Tibial nerve (tissue), 4 donors: Measurements from ENCODE around the gene CLMN. TPM values are rescaled to one million over a fixed set of nuclear protein-coding genes. Genes with fewer than 3 reads are reported as not detected.
"Not testable (repeated sequence)": the region's sequence is repeated elsewhere in the genome, so short reads cannot be mapped to it uniquely, and the experiment has no call there.

Experiments used
- DNase-seq, 2 donors: peaks; one replicate each; pipeline ENCODE4 v3.0.0-alpha.2; 2019; ENCODE audit warnings: low spot score in 2 of 2
- H3K27ac ChIP-seq, 4 donors: fragments of 200-600 bp; sonication (generic) in 3 of 4; one replicate each; pipeline ENCODE4 v1.5.1; 2017 to 2019; ENCODE audit warnings: mild to moderate bottlenecking in 1 of 4
- H3K27me3 ChIP-seq, 2 donors: fragments of 200-600 bp; sonication (generic) in 1 of 2; one replicate each; pipeline versions ENCODE4 v1.5.1 to v1.6.0; 2017 to 2019
- H3K36me3 ChIP-seq, 3 donors: fragments of 200-600 bp; sonication (generic); one replicate each; pipeline ENCODE4 v1.5.1; 2018 to 2019
- H3K4me1 ChIP-seq, 4 donors: fragments of 200-600 bp; sonication (generic) in 3 of 4; one replicate each; pipeline ENCODE4 v1.5.1; 2017 to 2019
- H3K4me3 ChIP-seq, 4 donors: fragments of 200-600 bp; sonication (generic) in 3 of 4; one replicate each; pipeline ENCODE4 v1.5.1; 2017 to 2019; ENCODE audit warnings: mild to moderate bottlenecking in 1 of 4, moderate library complexity in 1 of 4
- H3K9me3 ChIP-seq, 4 donors: fragments of 200-600 bp; sonication (generic) in 3 of 4; one replicate each; pipeline ENCODE4 v1.5.1; 2017 to 2019
- EP300 ChIP-seq, 2 donors: sonication (generic); formaldehyde crosslinking; IDR thresholded peaks; one replicate each; pipeline ENCODE4 v1.6.1; 2017; ENCODE audit warnings: antibody characterized with exemption in 2 of 2, mild to moderate bottlenecking in 1 of 2
- POLR2A ChIP-seq, 2 donors: fragments of 450-650 bp; IDR thresholded peaks; one replicate each; pipeline ENCODE4 v1.6.1; 2017; ENCODE audit warnings: antibody characterized with exemption in 2 of 2, mild to moderate bottlenecking in 2 of 2, moderate library complexity in 2 of 2
- WGBS, 2 donors: methylation state at CpG; one replicate each; pipeline ENCODE4 v1.1.5; 2018; 5-methylcytosine and 5-hydroxymethylcytosine counted together
- total RNA-seq, 4 donors: library from RNA; depleted of rRNA; stranded (reverse); fragments of >200 nt; gene quantifications; one replicate each; pipeline ENCODE4 v1.1.0, GENCODE V29; 2016
- TF ChIP-seq, protein P1 (sequence below), 5 experiments: fragments of 200-600 bp in 3 of 5; fragments of 450-650 bp in 2 of 5; sonication (generic) in 3 of 5; IDR thresholded peaks; one replicate each; pipeline ENCODE4 v1.5.1; 2016 to 2019; ENCODE audit warnings: antibody characterized with exemption in 5 of 5, mild to moderate bottlenecking in 3 of 5, moderate library complexity in 2 of 5

Gene CLMN
- total RNA-seq, 4 donors from 2014 or later = 31.2 to 49.8 (median 40.9) TPM

DNA sequence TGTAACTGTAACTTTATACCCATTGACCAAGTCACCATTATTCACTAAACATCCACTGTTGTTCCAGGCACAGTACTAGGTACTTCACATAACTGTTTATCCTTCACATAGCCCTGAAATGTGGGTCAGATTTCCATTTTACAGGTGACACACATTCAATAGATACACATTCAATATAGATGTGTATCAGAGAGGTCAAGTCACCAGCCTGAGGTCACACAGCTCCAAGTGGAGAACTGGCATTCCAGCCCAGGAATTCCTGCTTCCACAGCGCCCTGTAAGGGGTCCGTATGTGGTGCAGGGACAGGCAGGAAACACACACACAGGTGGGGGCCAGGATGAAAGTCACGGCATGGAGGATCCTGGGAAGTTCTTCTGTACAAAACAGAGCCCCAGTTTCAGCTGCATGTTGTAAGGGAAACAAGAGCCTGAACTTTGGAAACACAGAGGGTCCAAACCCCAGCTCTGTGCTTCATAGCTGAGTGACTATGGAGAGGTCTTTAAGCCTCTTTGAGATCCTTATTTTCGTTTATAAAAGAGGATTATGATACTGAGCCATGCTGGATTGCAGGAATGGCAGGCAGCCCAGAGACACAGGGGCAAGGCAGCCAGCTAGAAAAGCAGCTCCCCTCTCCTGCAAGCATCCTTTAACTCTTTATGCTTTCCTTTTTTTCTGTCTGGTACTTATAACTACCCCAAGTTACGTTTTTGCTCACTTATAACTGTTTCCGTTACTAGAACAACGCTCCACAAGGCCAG lies 112.1 kb downstream of the CLMN start:
- H3K9me3 ChIP-seq = peaks cover 0 to 2% (median 0%) of the 10 kb centered on the region in 4 donors
- H3K4me3 ChIP-seq = no peak overlapping the region
- no peak for DNase-seq
- H3K4me1 ChIP-seq = peaks cover 0 to 25% (median 2%) of the 10 kb centered on the region in 4 donors
- H3K36me3 ChIP-seq = peaks cover 0 to 49% (median 2%) of the 10 kb centered on the region in 3 donors
- H3K27ac ChIP-seq = peak overlapping the region in 2 of 4 donors; percentile 36 to 68
- WGBS, 2 donors = 46 to 47% methylated on average over 7 of the region's 7 CpGs
- no peak for TF ChIP-seq EP300 (IDR thresholded peaks at IDR 0.05)
- TF ChIP-seq, protein P1, sequence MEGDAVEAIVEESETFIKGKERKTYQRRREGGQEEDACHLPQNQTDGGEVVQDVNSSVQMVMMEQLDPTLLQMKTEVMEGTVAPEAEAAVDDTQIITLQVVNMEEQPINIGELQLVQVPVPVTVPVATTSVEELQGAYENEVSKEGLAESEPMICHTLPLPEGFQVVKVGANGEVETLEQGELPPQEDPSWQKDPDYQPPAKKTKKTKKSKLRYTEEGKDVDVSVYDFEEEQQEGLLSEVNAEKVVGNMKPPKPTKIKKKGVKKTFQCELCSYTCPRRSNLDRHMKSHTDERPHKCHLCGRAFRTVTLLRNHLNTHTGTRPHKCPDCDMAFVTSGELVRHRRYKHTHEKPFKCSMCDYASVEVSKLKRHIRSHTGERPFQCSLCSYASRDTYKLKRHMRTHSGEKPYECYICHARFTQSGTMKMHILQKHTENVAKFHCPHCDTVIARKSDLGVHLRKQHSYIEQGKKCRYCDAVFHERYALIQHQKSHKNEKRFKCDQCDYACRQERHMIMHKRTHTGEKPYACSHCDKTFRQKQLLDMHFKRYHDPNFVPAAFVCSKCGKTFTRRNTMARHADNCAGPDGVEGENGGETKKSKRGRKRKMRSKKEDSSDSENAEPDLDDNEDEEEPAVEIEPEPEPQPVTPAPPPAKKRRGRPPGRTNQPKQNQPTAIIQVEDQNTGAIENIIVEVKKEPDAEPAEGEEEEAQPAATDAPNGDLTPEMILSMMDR (IDR thresholded peaks at IDR 0.05) = no peak
- TF ChIP-seq POLR2A (IDR thresholded peaks at IDR 0.05) = no peak
- no peaks in the 10 kb centered on the region for H3K27me3 ChIP-seq

DNA sequence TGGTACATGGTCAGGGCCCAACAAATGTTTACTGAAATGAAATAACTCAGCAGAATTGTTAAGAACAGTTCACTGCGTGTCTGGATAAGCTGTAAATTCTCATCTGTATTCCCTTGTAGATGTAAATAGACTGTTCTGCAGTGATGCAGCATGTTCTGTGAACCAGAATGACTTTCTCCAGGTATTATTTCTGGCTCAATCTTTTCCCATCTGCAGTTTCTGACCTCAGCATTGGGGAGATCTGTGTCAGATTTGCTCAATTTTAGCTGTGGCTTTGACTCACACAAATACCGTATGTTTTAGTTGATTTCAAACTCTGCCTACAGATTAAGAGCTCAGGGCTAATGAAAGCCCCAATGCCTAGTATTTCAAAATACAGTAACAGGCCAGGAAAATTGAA lies 113.2 kb downstream of the CLMN start:
- H3K4me1 ChIP-seq = peaks cover 0 to 25% (median 2%) of the 10 kb centered on the region in 4 donors
- peaks cover 0 to 51% (median 4%) of the 10 kb centered on the region in 3 donors for H3K36me3 ChIP-seq
- no peaks in the 10 kb centered on the region for H3K27me3 ChIP-seq
- no peak for DNase-seq
- H3K9me3 ChIP-seq = peaks cover 0 to 2% (median 0%) of the 10 kb centered on the region in 4 donors
- no peak for TF ChIP-seq POLR2A (IDR thresholded peaks at IDR 0.05)
- peak in 1 of 2 donors; percentile 35 for TF ChIP-seq EP300 (IDR thresholded peaks at IDR 0.05)
- TF ChIP-seq, protein P1 (IDR thresholded peaks at IDR 0.05) = no peak
- H3K27ac ChIP-seq = peak overlapping the region in 2 of 4 donors; percentile 19 to 21
- WGBS, 2 donors = 49 to 57% methylated on average over 2 of the region's 2 CpGs
- no peak overlapping the region for H3K4me3 ChIP-seq

DNA sequence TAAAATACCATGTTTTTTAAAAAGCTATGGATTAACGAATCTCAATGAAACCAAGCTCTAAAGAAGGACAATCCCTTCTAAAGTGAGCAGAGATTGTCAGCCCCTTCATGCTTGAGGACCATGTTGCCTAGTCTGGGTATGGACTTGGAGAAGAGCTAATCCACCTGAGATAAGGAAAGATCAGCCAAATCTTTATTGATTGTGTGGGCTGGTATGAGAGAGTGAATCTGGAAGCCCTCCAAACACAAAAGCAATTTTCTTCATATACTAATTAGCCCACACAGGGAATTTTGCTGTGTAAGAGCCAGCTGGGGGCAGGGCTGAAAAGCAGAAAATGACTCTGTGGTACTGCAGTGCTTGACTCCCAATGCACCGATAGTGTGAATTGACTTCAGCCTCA lies 115.0 kb downstream of the CLMN start:
- Histone ChIP-seq H3K36me3 (peaks cover 0 to 52% (median 4%) of the 10 kb centered on the region in 3 donors), H3K9me3 (peaks cover 0 to 2% (median 0%) of the 10 kb centered on the region in 4 donors), H3K4me3 (no peak overlapping the region), H3K4me1 (peaks cover 0 to 25% (median 2%) of the 10 kb centered on the region in 4 donors), H3K27ac (no peak overlapping the region), H3K27me3 (no peaks in the 10 kb centered on the region)
- WGBS, 2 donors = 94 to 97% methylated on average over 2 of the region's 2 CpGs
- DNase-seq = no peak
- TF ChIP-seq, protein P1 (IDR thresholded peaks at IDR 0.05) = no peak
- TF ChIP-seq POLR2A (IDR thresholded peaks at IDR 0.05) = no peak
- no peak for TF ChIP-seq EP300 (IDR thresholded peaks at IDR 0.05)

DNA sequence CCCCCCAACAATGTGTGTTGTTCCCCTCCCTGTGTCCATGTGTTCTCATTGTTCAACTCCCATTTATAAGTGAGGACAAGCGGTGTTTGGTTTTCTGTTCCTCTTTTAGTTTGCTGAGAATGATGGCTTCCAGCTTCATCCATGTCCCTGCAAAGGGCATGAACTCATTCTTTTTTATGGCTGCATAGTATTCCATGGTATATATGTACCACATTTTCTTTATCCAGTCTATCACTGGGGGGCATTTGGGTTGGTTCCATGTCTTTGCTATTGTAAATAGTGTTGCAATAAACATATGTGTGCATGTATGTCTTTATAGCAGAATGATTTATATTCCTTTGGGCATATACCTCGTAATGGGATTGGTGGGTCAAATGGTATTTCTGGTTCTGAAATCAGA lies 118.0 kb downstream of the CLMN start:
- H3K27me3 ChIP-seq, H3K4me3 ChIP-seq, H3K9me3 ChIP-seq, H3K4me1 ChIP-seq, DNase-seq, H3K27ac ChIP-seq: not testable (repeated sequence)
- WGBS, 2 donors = 89 to 98% methylated on average over 2 of the region's 2 CpGs
- H3K36me3 ChIP-seq = peaks cover 0 to 55% (median 4%) of the 10 kb centered on the region in 3 donors

DNA sequence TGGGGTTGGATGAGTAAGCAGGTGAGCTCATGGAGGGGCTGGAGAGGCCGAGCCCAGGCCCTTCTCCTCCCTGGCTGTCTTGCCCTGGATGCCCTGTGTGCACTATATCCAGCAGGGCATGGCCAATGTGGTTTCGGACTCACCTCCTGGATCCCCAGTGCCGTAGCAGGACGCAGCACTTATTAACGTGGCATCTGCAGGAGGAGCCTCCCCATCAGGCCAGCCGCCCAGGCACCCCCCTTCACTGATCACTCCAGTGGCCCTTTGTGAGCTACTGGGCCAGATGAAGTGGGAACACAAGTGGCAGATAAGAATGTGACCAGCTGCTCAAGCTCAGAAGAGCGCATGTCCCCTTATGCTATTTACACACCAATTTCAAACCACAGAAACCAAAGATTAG lies 119.3 kb downstream of the CLMN start:
- WGBS, 2 donors = 83% methylated on average over 7 of the region's 7 CpGs
- no peak for DNase-seq
- H3K4me3 ChIP-seq = no peak overlapping the region
- peaks cover 0 to 2% (median 0%) of the 10 kb centered on the region in 4 donors for H3K9me3 ChIP-seq
- H3K4me1 ChIP-seq = no peaks in the 10 kb centered on the region
- no peaks in the 10 kb centered on the region for H3K27me3 ChIP-seq
- H3K27ac ChIP-seq = no peak overlapping the region
- TF ChIP-seq, protein P1 (IDR thresholded peaks at IDR 0.05) = no peak
- TF ChIP-seq POLR2A (IDR thresholded peaks at IDR 0.05) (no peak), EP300 (IDR thresholded peaks at IDR 0.05) (no peak)
- peaks cover 0 to 62% (median 4%) of the 10 kb centered on the region in 3 donors for H3K36me3 ChIP-seq
